ENCODE results near the gene IFFO2. TPM values are rescaled to one million over a fixed set of nuclear protein-coding genes. Genes with fewer than 3 reads are reported as not detected.

The IFFO2 gene
- total and polyA plus RNA-seq, 2 donors (not counting 3 experiments of a cell fraction or from before 2014, with no cell fraction given), result 31.1 to 31.3 TPM

DNA sequence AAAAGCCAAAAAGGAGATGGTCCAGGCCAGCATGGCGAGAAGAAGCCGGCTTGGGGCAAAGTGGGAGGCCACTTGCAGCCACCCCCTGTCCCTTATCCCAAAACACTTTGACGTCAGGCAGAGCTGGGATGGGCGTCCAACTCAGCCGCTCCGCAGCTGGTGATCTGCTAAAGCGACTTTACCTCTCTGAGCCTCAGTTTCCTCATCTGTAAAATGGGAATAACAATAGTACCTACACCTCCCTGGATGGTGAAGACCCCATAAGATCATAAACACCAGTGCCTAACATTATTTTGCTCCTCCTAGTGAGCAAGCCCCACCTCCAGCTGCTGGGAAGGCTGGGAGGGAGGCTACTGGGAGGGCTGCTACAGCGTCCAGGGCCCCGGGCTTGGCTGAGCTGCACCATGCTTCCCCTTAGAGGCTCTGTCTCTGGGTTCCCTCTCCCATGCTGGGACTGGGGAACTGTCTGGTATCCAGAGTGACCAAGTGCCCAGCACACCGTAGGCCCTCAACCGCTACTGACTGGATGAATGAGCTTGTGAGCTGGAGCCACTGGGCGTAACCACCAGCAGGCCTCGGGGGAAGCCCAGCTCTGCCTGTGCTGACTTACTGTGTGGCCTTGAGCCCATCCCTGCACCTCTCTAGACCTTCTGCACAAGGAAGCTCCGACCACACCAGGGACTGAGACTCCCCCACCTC is 18.3 kb downstream of the IFFO2 start:
- H3K79me2 ChIP-seq (ENCODE audit: control insufficient read depth, insufficient read depth, low read length), result peaks cover 81% of the 10 kb centered on the region
- DNase-seq (ENCODE audit: low read depth, low spot score) (no peak), FAIRE-seq (no peak)
- no peak overlapping the region for H3K27ac ChIP-seq (ENCODE audit: insufficient read depth, low read depth, low read length)
- no peaks in the 10 kb centered on the region for H3K27me3 ChIP-seq (ENCODE audit: control insufficient read depth in 2 of 2, insufficient read depth in 2 of 2, low read length in 2 of 2)
- ChIA-PET POLR2A (no interaction called here), CTCF (interaction anchor here (0.7 to 2.0 kb wide), 5 partner anchors 11 to 31 kb away, joined by 3 to 10 read pairs (median 3); no protein-coding TSS in a partner anchor)
- H3K9ac ChIP-seq (replicated peaks; ENCODE audit: extremely low read depth, insufficient read depth, low read length), result no peak overlapping the region
- H3K4me3 ChIP-seq (replicated peaks in 1 of 3; ENCODE audit: insufficient read depth in 1 of 3, low read depth in 1 of 3, low read length in 3 of 3), result no peak overlapping the region
- H2AFZ ChIP-seq (ENCODE audit: low read depth, low read length), result no peak overlapping the region
- dilution Hi-C loops (cut with MboI; ENCODE audit: extremely low pct_ligation_motif_present, low sequenced_read_pairs), result no loop called here
- TF ChIP-seq JUN (IDR thresholded peaks at IDR 0.05; ENCODE audit: borderline replicate concordance, insufficient read depth, insufficient read length, low read depth) (no peak), POLR2A (IDR thresholded peaks at IDR 0.05; ENCODE audit: low read depth, low read length) (no peak), POLR2AphosphoS5 (IDR thresholded peaks at IDR 0.05; ENCODE audit: insufficient read depth, low read depth, low read length) (no peak), CTCF (IDR thresholded peaks at IDR 0.05; ENCODE audit: extremely low read depth in 1 of 2, insufficient read depth in 1 of 2, low read depth in 1 of 2, low read length in 2 of 2) (no peak), EZH2 (IDR thresholded peaks at IDR 0.05; ENCODE audit: borderline replicate concordance, low read depth, low read length, severe bottlenecking) (no peak), GATA2 (IDR thresholded peaks at IDR 0.05; ENCODE audit: insufficient read depth, insufficient read length, low read depth, low read length) (no peak), FOS (IDR thresholded peaks at IDR 0.05; ENCODE audit: borderline replicate concordance, insufficient read depth, low read length) (no peak), MYC (IDR thresholded peaks at IDR 0.05; ENCODE audit: low read depth, low read length) (no peak), MAX (IDR thresholded peaks at IDR 0.05; ENCODE audit: insufficient read depth, insufficient read length) (no peak)
- no peaks in the 10 kb centered on the region for H3K36me3 ChIP-seq (ENCODE audit: control insufficient read depth in 2 of 2, extremely low read depth in 1 of 2, insufficient read depth in 2 of 2, low read length in 2 of 2)
- H3K4me2 ChIP-seq (ENCODE audit: insufficient read depth, low read length), result no peak overlapping the region
- H4K20me1 ChIP-seq (replicated peaks; ENCODE audit: control insufficient read depth, extremely low read depth, insufficient read depth, low read length), result no peaks in the 10 kb centered on the region
- no peaks in the 10 kb centered on the region for H3K9me1 ChIP-seq (replicated peaks; ENCODE audit: control insufficient read depth, extremely low read depth, insufficient read depth, low read length)
- no peaks in the 10 kb centered on the region for H3K9me3 ChIP-seq (replicated peaks; ENCODE audit: control insufficient read depth, insufficient read depth, low read length)
- peaks cover 15% of the 10 kb centered on the region for H3K4me1 ChIP-seq (ENCODE audit: control insufficient read depth, extremely low read depth, insufficient read depth, low read length)
- no TSS peak for BruUV-seq (replicated peaks)
- intact Hi-C loops (cut with micrococcal nuclease), result no loop called here
